GM21737 (cell line): ENCODE data around the gene HRAS.

Source experiments
- ATAC-seq: cut with Tn5 transposase; IDR thresholded peaks from one replicate; pipeline ENCODE4 v1.9.1; 2021; ENCODE audit warnings: mild to moderate bottlenecking, moderate library complexity; ENCODE audit not compliant: unreplicated experiment

The HRAS gene

DNA sequence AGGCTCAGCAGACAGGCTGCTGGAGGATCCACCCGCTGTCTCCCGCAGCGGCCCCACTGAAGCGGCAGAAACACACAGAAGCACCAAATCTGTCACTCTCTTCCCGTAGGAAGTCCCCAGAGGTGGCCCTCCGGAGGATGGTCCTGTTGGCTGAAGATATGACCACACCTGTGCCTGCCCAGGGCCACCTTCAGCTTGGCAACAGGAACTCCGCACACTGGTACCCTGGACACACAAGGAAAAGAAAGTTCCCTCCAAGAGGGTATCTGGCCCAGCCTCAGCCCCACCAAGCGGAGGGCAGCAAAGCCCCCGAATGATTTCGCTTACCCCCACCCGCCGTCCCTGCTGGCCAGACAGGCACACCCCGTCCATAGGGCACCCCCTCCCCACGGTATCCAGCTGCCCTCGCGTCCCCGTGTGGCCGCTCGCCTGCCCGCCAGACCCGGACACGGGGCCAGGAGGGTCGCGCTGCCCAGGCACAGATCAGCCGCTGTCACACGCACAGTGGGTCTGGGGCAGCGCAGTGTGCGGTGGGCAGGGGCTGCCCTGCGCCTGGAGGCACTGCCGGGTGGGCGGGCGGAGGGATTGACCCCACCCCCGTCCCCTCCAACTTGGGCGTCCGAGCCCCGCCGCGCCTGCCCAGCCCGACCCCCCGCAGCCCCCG, 32.4 kb upstream of the HRAS start:
- ATAC-seq: no peak

DNA sequence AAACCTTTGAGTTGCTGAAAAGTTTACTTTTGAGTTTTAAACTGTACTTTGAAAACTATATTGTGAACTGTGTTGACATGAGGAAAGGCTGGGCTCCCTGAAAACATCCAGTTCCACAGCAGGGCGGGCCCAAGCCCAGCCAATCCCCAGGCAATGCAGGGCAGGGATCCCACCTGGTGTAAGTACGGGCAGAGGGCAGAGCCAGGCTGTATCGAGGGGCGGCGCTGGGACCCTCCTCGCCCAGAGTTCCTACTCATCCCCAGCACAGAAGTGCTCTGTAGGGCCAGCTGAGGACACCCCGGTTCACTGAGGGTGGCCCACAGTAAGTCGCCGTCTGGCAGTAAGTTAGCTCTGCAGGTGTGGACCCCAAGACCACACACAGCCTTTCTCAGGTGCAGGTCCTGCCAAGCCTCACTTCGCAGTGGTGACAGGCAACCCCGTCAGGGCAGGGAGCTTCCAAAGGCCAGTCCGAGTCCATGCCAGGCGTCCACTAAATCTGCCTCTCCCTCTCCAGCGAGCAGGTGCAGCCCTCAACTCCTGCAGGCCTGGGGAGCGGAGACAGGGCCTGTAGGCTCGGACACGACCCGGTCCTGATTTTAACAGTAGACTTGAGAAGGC, 31.7 kb upstream of the HRAS start:
- ATAC-seq: no peak

DNA sequence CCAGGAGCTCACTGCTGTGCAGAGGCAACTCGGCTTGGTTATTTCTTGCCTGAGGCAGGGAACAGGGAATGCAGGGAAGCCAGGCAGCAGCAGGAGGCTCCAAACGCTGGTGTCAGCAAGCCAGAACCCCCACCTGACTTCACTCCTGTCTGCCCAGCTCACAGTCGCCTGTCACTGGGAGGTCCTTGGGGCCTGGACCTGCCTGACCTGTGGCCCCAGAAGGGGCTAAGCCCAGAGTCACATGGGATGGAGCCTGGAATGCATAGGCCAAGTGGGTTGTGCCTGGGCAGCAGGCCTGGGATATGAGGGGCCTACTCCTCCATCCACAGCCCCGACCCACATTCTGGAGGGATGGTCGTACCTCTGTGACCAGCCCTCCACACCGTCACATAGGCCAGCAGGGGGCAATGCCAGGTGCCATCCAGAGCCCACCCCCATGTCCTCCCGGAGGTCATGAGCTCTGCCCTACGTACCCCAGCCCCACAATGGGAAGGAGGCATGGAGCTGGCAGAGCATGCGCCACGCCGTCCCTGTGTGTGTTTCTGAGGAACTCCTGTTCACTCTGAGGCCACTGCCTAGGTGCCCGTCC, 30.6 kb upstream of the HRAS start:
- no peak for ATAC-seq

DNA sequence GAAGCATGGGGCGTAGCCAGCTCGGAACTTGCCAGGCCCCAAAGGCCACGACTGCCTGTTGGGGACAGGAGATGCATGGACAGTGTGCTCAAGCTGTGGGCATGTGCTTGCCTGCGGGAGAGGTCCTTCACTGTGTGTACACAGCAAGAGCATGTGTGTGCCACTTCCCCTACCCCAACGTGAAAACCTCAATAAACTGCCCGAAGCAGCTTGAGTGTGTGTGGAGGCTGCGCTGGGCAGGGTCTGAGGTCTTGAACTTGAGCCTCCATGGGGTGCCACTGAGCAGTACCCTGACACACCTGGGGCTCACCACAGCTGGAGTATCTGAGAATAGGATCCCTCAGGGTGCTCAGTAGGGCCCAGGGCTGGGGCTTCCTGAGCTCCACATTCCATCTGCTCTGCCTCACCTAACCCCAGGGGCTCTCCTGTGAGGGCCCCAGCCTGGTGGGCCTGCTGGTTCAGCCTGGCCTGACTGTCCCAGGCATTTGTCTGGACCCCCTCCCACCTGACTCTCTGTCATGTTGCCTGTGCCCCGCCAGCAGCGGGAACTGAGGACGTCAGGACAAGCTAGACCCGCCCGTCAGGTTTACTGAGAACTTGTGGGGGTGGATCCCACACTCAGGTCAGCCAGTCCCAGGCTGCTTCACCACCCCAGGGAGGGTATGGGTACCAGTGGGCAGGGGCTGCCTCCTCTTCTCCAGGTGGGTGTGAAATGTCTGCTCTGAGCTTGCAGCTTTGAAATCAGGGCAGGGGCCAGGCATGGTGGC, 28.6 kb upstream of the HRAS start:
- ATAC-seq: no peak

DNA sequence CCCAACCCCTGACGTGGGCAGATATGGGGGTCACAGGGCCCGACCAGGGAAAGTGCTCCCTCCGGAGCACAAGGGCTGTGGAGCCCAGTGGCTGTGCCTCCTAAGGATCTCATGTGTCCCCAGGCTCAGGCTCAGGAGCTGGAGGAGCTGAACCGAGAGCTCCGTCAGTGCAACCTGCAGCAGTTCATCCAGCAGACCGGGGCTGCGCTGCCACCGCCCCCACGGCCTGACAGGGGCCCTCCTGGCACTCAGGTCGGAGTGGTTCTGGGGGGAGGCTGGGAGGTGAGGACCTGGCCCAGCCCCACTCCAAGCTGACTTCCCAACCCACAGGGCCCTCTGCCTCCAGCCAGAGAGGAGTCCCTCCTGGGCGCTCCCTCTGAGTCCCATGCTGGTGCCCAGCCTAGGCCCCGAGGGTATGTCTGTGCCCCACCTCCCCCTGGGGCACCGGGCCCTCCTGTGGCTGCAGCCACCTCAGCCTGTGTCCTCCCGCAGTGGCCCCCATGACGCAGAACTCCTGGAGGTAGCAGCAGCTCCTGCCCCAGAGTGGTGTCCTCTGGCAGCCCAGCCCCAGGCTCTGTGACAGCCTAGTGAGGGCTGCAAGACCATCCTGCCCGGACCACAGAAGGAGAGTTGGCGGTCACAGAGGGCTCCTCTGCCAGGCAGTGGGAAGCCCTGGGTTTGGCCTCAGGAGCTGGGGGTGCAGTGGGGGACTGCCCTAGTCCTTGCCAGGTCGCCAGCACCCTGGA, 27.9 kb upstream of the HRAS start:
- no peak for ATAC-seq

DNA sequence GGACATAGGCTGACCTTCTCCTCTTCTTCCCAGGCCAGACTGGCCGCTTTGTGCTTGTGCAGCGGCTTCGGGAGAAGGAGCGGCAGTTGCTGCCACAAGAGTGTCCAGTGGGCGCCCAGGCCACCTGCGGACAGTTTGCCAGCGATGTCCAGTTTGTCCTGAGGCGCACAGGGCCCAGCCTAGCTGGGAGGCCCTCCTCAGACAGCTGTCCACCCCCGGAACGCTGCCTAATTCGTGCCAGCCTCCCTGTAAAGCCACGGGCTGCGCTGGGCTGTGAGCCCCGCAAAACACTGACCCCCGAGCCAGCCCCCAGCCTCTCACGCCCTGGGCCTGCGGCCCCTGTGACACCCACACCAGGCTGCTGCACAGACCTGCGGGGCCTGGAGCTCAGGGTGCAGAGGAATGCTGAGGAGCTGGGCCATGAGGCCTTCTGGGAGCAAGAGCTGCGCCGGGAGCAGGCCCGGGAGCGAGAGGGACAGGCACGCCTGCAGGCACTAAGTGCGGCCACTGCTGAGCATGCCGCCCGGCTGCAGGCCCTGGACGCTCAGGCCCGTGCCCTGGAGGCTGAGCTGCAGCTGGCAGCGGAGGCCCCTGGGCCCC, 26.8 kb upstream of the HRAS start:
- ATAC-seq: no peak

GRCh38 chr11:561148-562003, 26.0 kb upstream of the HRAS start:
- ATAC-seq: peak; percentile 3

DNA sequence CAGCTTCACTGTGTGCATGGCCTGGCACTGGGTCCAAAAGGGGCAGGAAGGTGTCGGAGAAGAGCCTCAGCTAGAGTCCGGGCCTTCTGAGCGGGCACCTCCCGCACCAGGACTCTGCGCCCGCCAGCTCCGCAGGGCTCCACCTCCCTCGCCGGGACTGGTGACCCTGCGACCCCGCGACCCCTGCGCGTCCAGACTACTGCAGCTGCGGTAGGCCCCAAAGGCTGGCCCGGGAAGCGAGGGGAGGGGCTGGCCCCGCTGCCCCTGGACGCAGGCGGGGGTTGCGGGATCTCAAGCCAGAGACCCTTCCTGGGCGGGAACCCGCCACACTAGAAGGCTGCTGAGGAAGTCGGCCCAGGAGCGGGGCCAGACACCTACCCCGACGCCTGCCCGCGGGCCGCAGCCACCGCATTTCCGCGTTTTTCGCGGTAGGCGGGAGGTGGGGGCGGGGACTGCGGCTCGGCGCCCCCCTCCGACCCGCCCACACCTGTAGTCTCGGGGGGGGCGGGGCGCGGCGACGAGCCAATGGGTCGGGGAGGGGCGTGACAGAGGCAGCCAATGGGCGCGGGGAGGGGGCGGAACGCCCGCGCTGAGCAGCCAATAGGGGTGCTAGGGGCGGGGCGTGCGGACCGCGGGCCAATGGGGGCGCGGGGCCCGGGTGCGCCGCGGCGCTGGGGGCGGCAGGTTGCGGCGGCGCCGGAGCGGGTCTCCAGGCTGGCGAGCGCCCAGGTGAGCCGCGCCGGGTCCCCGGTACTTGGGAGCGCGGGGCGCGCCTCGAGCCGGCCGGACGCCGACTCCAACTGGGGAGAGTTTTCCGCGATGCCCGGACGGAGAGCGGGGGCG, 25.1 kb upstream of the HRAS start, which contains the start of the genes LMNTD2 and RASSF7:
LMNTD2 (minus strand) TSS at position 434 of the 843 bp plus-strand sequence; CDS start at position 412, 22 bp downstream.
RASSF7 (plus strand) TSS at position 666 of the 843 bp plus-strand sequence. CDS start 799 bp downstream, outside the sequence.
- peak; percentile 58 for ATAC-seq

GRCh38 chr11:559712-560304, 24.4 kb upstream of the HRAS start:
- no peak for ATAC-seq

GRCh38 chr11:559020-559620, 23.7 kb upstream of the HRAS start:
- ATAC-seq: no peak

- ATAC-seq: no peak
Observed at GRCh38 chr11:558503-558902, 23.1 kb upstream of the HRAS start.

DNA sequence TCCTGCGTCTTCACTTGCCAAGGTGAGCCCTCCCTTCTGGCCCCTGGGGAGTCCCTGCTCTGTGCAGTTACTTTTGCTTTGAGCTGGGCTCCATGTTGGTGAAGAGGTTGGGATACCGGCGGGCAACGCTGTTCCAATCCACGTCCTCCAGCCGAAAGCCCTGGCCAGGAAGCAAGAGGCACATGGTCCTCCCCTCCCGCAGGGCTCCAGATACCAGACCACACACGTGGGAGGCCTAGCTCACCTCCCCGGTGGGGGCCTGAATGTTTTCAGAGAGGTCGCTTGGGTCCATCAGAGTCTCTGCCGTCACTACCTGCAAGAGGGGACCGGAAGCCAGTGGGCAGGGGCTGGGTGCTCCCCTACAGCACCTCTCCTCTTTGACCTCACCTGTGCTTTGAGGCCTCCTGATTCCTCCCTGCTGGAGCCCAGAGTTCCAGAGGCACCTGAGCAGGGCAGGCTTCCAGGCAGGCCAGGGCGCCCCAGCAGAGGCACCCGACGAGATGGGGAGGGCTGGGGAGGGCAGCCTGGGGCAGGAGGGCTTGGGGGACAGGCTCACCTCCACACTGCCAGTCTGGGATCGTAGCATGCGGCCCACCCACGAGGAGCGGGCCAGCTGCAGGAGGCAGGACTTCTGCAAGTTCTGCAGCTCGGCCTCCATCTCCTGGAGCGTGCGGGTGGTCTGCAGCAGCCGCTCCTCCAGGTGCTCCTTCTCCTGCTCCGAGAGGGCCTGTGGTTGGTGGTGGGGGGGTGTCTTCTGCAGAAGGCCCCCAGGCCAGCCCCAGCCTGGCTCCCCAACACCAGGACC, 22.2 kb upstream of the HRAS start:
- no peak for ATAC-seq

- ATAC-seq: no peak
Observed at GRCh38 chr11:556662-557256, 21.4 kb upstream of the HRAS start.

DNA sequence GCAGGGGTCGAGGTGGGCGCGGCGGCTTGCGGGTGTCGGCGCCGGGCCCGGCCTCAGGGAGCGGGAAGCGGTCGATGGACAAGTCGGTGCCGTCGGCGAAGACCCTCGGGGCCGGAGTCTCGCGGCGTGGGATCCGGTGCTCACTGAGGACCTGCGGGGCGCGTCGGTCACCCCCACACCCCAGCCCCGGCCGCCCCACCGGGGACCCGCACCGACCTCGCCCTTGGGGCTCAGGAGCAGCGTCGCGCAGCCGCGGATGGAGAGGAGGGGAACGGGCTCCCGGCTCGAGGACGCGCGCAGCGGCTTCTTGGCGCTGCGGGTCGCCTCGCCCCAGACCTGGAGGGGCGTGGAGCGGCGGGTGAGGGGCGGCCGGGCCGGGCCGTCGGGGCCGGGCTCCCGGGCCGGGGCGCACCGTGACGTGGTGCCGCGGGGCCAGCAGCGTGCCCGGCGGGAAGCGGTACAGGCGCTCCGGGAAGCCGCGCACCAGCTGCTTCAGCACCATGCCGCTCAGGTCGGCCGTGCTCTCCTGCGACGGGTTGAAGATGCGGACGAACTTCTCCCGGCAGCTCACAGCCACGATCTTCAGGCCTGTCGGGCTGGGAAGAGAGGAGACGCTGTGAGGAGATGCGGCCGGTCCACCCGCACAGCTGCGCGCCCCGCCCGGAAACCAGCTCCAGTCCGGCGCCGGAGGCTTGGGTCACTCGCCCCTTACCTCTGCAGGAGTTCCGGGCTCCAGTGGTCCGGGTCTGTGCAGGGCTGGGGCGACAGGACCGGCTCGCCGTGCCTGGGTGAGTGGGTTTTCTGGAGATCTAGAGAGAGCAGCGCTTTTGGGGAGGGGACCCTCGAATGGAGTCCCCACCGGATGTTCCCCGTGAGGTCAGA, 20.6 kb upstream of the HRAS start:
- no peak for ATAC-seq

DNA sequence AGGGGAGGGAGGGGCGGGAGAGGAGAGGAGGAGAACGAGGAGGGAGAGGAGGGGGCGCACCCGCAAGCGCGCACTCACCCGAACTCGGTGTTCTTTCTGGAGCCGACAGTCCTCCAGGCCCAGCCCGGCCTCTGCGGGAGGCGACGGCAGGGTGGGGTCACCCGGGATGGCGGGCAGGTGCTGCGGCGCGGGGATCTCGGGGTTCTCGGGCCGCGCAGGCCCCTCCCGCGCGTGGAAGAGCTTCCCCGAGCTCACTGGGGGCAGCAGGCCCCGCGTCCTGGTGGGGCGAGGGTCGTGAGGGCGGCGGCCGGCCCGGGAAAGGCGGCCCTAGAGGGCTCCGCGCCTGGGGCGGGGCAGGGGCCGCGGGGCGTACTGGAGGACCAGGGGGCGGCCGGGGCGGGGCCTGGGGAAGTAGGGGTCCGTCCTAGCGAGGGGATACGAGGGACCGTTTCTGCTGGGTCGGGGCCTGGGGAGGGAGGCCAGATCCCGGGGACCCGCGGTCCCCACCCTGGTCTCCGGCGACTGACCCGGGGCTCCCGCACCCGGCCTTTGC, 19.9 kb upstream of the HRAS start:
- ATAC-seq: no peak
